Osteoblast (primary cell): ENCODE data around the gene DLG3. TPM values are rescaled to one million over a fixed set of nuclear protein-coding genes. Genes with fewer than 3 reads are reported as not detected.

Experiments
- DNase-seq: peaks from one replicate; pipeline ENCODE4 v3.0.0; 2011; ENCODE audit warnings: low spot score, mixed read lengths; ENCODE audit not compliant: insufficient read length; ENCODE audit errors: missing footprints
- H2AFZ ChIP-seq: 2 replicates; pipeline ENCODE4 v1.6.0; 2011; ENCODE audit warnings: mild to moderate bottlenecking, low read length
- H3K27ac ChIP-seq: 2 replicates; pipeline ENCODE4 v1.5.1; 2011; ENCODE audit warnings: mild to moderate bottlenecking, low read depth, low read length, moderate library complexity
- H3K27me3 ChIP-seq: 2 replicates; pipeline ENCODE4 v1.6.0; 2012; ENCODE audit warnings: mild to moderate bottlenecking, control low read depth, inconsistent platforms, low read length, moderate library complexity; ENCODE audit not compliant: insufficient read depth
- H3K36me3 ChIP-seq: 2 replicates; pipeline ENCODE4 v1.5.1; 2011; ENCODE audit warnings: mild to moderate bottlenecking, low read length, control low read depth, moderate library complexity; ENCODE audit not compliant: insufficient read depth
- H3K4me1 ChIP-seq: 2 replicates; pipeline ENCODE4 v1.5.1; 2011; ENCODE audit warnings: mild to moderate bottlenecking, low read length, control low read depth, moderate library complexity; ENCODE audit not compliant: insufficient read depth
- H3K4me2 ChIP-seq: 2 replicates; pipeline ENCODE4 v1.6.0; 2011; ENCODE audit warnings: mild to moderate bottlenecking, low read length; ENCODE audit not compliant: insufficient read depth
- H3K4me3 ChIP-seq: fragments of 200-600 bp; sonication (generic); 3 replicates; pipeline ENCODE4 v1.5.1; 2012; ENCODE audit warnings: mild to moderate bottlenecking, low read length, inconsistent platforms; ENCODE audit not compliant: insufficient read depth
- H3K79me2 ChIP-seq: 2 replicates; pipeline ENCODE4 v1.6.0; 2012; ENCODE audit warnings: mild to moderate bottlenecking, low read length, control low read depth, inconsistent platforms; ENCODE audit not compliant: insufficient read depth
- H3K9me3 ChIP-seq: 2 replicates; pipeline ENCODE4 v1.5.1; 2011; ENCODE audit warnings: low read depth, low read length, control low read depth
- H4K20me1 ChIP-seq: 2 replicates; pipeline ENCODE4 v1.6.0; 2012; ENCODE audit warnings: mild to moderate bottlenecking, low read length, control low read depth; ENCODE audit not compliant: insufficient read depth
- CTCF ChIP-seq: IDR thresholded peaks from 2 replicates; pipeline ENCODE4 v1.5.1; 2011; ENCODE audit warnings: mild to moderate bottlenecking, low read depth, low read length, moderate library complexity; ENCODE audit errors: extremely low read depth
- total RNA-seq: library from RNA; depleted of rRNA; stranded (reverse); fragments of >200 nt; gene quantifications from 2 replicates; pipeline ENCODE4 v1.2.3, GENCODE V29; 2012

Gene DLG3
- total RNA-seq, 1 donor: 8.0 TPM

- DNase-seq: no peak
- Histone ChIP-seq H3K79me2 (no peaks in the 10 kb centered on the region), H3K36me3 (no peaks in the 10 kb centered on the region), H2AFZ (no peak overlapping the region), H3K27ac (no peak overlapping the region), H4K20me1 (no peaks in the 10 kb centered on the region), H3K4me3 (no peak overlapping the region), H3K4me1 (no peaks in the 10 kb centered on the region), H3K4me2 (no peak overlapping the region), H3K27me3 (peaks cover 41% of the 10 kb centered on the region), H3K9me3 (no peaks in the 10 kb centered on the region)
- no peak for TF ChIP-seq CTCF
Measured at GRCh38 chrX:70527610-70528345, 83.1 kb downstream of the DLG3 start.

- H2AFZ ChIP-seq: no peak overlapping the region
- H4K20me1 ChIP-seq: no peaks in the 10 kb centered on the region
- H3K9me3 ChIP-seq: no peaks in the 10 kb centered on the region
- peaks cover 20% of the 10 kb centered on the region for H3K27me3 ChIP-seq
- no peaks in the 10 kb centered on the region for H3K79me2 ChIP-seq
- TF ChIP-seq CTCF: no peak
- no peak overlapping the region for H3K27ac ChIP-seq
- no peak overlapping the region for H3K4me2 ChIP-seq
- H3K4me1 ChIP-seq: no peaks in the 10 kb centered on the region
- no peak overlapping the region for H3K4me3 ChIP-seq
- no peaks in the 10 kb centered on the region for H3K36me3 ChIP-seq
- no peak for DNase-seq
Measured at GRCh38 chrX:70535198-70535597, 90.6 kb downstream of the DLG3 start.

- TF ChIP-seq CTCF: no peak
- no peaks in the 10 kb centered on the region for H3K4me1 ChIP-seq
- H3K27me3 ChIP-seq: peaks cover 2% of the 10 kb centered on the region
- no peaks in the 10 kb centered on the region for H3K9me3 ChIP-seq
- no peak overlapping the region for H3K4me3 ChIP-seq
- no peaks in the 10 kb centered on the region for H3K36me3 ChIP-seq
- H3K4me2 ChIP-seq: no peak overlapping the region
- no peaks in the 10 kb centered on the region for H3K79me2 ChIP-seq
- H4K20me1 ChIP-seq: no peaks in the 10 kb centered on the region
- no peak for DNase-seq
- no peak overlapping the region for H3K27ac ChIP-seq
- H2AFZ ChIP-seq: no peak overlapping the region
Measured at GRCh38 chrX:70549429-70549828, 104.8 kb downstream of the DLG3 start.

GRCh38 chrX:70552130-70552704 lies 107.6 kb downstream of the DLG3 start:
- Histone ChIP-seq H3K36me3 (no peaks in the 10 kb centered on the region), H3K9me3 (no peaks in the 10 kb centered on the region), H3K79me2 (no peaks in the 10 kb centered on the region), H3K27me3 (peaks cover 6% of the 10 kb centered on the region), H3K4me1 (no peaks in the 10 kb centered on the region), H3K4me2 (no peak overlapping the region), H3K27ac (no peak overlapping the region), H4K20me1 (no peaks in the 10 kb centered on the region), H2AFZ (no peak overlapping the region), H3K4me3 (no peak overlapping the region)
- no peak for TF ChIP-seq CTCF
- DNase-seq: no peak
